Transverse colon (tissue), 3 donors: ENCODE measurements around the gene IL1RL2.

Source experiments
- POLR2A ChIP-seq: fragments of 450-650 bp; IDR thresholded peaks from one replicate; pipeline ENCODE4 v1.6.1; 2016; ENCODE audit warnings: antibody characterized with exemption, mild to moderate bottlenecking, moderate library complexity
- TF ChIP-seq, protein P1 (sequence below), 5 experiments: fragments of 200-600 bp in 3 of 5; fragments of 450-650 bp in 2 of 5; sonication (generic) in 3 of 5; IDR thresholded peaks; 1 replicate in 2 of 5; 2 replicates in 3 of 5; pipeline ENCODE4 v1.5.1; 2016 to 2017; ENCODE audit warnings: antibody characterized with exemption in 5 of 5, inconsistent platforms in 3 of 5, mild to moderate bottlenecking in 2 of 5, moderate library complexity in 1 of 5

DNA sequence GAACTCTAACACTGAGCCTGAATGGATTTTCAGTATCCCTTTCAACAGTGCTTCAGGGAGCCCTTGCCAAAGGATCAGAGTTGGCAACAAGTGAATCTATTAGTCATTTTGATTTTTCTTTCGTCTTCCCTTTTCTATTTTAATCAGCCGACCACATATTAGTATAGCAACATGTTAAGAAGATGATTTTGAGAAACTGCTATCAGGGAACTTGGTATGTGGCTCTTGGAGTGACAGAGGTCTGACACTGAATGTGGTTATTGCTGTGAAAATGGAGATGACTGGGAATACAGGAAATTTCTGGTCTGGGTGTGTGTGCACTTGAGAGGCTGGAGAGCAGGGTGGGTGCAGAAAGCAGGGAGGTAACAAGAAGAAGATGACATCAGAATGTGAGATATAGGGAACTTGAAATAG is 95.9 kb downstream of the IL1RL2 start:
- TF ChIP-seq, protein P1, sequence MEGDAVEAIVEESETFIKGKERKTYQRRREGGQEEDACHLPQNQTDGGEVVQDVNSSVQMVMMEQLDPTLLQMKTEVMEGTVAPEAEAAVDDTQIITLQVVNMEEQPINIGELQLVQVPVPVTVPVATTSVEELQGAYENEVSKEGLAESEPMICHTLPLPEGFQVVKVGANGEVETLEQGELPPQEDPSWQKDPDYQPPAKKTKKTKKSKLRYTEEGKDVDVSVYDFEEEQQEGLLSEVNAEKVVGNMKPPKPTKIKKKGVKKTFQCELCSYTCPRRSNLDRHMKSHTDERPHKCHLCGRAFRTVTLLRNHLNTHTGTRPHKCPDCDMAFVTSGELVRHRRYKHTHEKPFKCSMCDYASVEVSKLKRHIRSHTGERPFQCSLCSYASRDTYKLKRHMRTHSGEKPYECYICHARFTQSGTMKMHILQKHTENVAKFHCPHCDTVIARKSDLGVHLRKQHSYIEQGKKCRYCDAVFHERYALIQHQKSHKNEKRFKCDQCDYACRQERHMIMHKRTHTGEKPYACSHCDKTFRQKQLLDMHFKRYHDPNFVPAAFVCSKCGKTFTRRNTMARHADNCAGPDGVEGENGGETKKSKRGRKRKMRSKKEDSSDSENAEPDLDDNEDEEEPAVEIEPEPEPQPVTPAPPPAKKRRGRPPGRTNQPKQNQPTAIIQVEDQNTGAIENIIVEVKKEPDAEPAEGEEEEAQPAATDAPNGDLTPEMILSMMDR (IDR thresholded peaks at IDR 0.05), result no peak
- TF ChIP-seq POLR2A, result no peak
